Testis (tissue), 3 donors: ENCODE results near the gene ADGRA1. TPM values are rescaled to one million over a fixed set of nuclear protein-coding genes. Genes with fewer than 3 reads are reported as not detected.
"Not testable (repeated sequence)": the region's sequence is repeated elsewhere in the genome, so short reads cannot be mapped to it uniquely, and the experiment has no call there.

Experiments used
- DNase-seq: peaks from one replicate; pipeline ENCODE4 v3.0.0-alpha.2; 2019
- H3K27ac ChIP-seq, 2 donors: fragments of 200-600 bp; sonication (generic); one replicate each; pipeline ENCODE4 v1.5.1; 2019
- H3K27me3 ChIP-seq: fragments of 200-600 bp; sonication (generic); one replicate; pipeline ENCODE4 v1.5.1; 2019
- H3K36me3 ChIP-seq: fragments of 200-600 bp; sonication (generic); one replicate; pipeline ENCODE4 v1.5.1; 2017; ENCODE audit warnings: low read depth; ENCODE audit errors: missing control alignments
- H3K4me1 ChIP-seq: fragments of 200-600 bp; sonication (generic); one replicate; pipeline ENCODE4 v1.5.1; 2019
- H3K4me3 ChIP-seq, 2 donors: fragments of 200-600 bp; sonication (generic); one replicate each; pipeline ENCODE4 v1.5.1; 2017 to 2019
- H3K9me3 ChIP-seq: fragments of 200-600 bp; sonication (generic); one replicate; pipeline ENCODE4 v1.5.1; 2017
- POLR2A ChIP-seq: fragments of 450-650 bp; IDR thresholded peaks from one replicate; pipeline ENCODE4 v1.6.1; 2017; ENCODE audit warnings: antibody characterized with exemption, mild to moderate bottlenecking, moderate library complexity
- WGBS, 2 donors: methylation state at CpG; one replicate each; pipeline ENCODE4 v1.1.5; 2018; 5-methylcytosine and 5-hydroxymethylcytosine counted together
- intact Hi-C: fragments of 100-400 bp; cut with DNase I; formaldehyde crosslinking; loops from one replicate; pipeline ENCODE4 v1.15.1; 2023; ENCODE audit warnings: low total_unique reads
- polyA plus RNA-seq: library from polyadenylated mRNA; stranded (reverse); fragments of 350-450 nt; fragmentation: Illumina TruSeq; extraction: RNeasy Lipid Tissue Mini Kit (QIAGEN cat#74804); gene quantifications from one replicate; pipeline ENCODE4 v1.2.3, GENCODE V29; 2014; ENCODE audit warnings: low read depth, low replicate concordance; ENCODE audit not compliant: insufficient read depth
- total RNA-seq, 2 donors: library from RNA; depleted of rRNA; stranded (reverse); fragments of >200 nt; gene quantifications; one replicate each; pipeline ENCODE4 v1.2.3, GENCODE V29; 2016
- TF ChIP-seq, protein P1 (sequence below), 3 experiments: fragments of 450-650 bp in 2 of 3; fragments of 200-600 bp in 1 of 3; sonication (generic) in 1 of 3; IDR thresholded peaks; one replicate each; pipeline ENCODE4 v1.5.1; 2016 to 2019; ENCODE audit warnings: antibody characterized with exemption in 3 of 3, mild to moderate bottlenecking in 2 of 3, moderate library complexity in 1 of 3

ADGRA1 gene
- total and polyA plus RNA-seq, 3 donors from 2014 or later = 0.95 to 1.4 (median 1.1) TPM

DNA sequence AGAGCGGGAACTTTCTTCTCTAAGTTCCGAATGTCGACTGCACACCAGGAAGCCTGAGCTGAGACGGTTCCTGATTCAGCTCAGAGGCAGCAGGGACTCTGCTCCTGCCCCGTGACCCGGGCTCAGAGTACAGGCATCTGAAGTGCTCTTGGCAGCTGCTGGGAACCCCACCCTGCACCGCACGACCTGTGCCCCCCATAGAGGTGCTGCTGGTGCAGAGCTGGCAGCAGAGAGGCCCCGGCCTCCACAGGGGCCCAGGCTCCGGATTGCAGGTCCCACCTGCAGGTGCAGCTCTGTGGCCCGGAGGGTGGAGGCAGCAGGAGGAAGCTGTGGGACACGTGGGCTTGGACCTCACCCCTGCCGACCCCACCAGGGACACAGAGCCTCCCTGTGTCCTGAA is 39.5 kb upstream of the ADGRA1 start:
- Histone ChIP-seq H3K4me3 (no peak overlapping the region), H3K27me3 (no peaks in the 10 kb centered on the region), H3K9me3 (no peaks in the 10 kb centered on the region), H3K4me1 (no peaks in the 10 kb centered on the region), H3K27ac (no peak overlapping the region), H3K36me3 (no peaks in the 10 kb centered on the region)
- no peak for DNase-seq
- 82 to 83% methylated on average over 3 to 12 of the region's 13 CpGs for WGBS, 2 donors
- TF ChIP-seq, protein P1, sequence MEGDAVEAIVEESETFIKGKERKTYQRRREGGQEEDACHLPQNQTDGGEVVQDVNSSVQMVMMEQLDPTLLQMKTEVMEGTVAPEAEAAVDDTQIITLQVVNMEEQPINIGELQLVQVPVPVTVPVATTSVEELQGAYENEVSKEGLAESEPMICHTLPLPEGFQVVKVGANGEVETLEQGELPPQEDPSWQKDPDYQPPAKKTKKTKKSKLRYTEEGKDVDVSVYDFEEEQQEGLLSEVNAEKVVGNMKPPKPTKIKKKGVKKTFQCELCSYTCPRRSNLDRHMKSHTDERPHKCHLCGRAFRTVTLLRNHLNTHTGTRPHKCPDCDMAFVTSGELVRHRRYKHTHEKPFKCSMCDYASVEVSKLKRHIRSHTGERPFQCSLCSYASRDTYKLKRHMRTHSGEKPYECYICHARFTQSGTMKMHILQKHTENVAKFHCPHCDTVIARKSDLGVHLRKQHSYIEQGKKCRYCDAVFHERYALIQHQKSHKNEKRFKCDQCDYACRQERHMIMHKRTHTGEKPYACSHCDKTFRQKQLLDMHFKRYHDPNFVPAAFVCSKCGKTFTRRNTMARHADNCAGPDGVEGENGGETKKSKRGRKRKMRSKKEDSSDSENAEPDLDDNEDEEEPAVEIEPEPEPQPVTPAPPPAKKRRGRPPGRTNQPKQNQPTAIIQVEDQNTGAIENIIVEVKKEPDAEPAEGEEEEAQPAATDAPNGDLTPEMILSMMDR (IDR thresholded peaks at IDR 0.05) = no peak
- TF ChIP-seq POLR2A = no peak
- intact Hi-C loops = no loop called here

DNA sequence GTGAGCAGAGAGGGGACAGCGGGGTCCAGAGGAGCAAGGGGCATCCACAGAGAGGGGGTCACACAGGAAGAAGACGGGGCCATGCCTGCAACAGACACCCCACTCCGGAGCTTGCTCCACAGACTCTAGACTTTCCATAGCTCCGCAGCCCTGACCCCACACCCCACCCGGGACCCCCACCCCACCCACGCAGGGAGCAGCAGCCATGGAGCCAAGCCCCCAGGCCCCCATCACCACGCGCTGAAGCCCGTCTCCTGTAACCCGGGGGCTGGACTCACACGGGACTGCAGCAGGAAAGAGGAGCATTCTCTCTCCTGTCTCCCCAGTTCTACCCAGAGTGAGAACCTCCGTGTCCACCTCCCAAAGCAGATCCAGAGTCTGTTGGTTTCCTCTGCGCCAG is 38.8 kb upstream of the ADGRA1 start:
- H3K36me3 ChIP-seq = no peaks in the 10 kb centered on the region
- H3K9me3 ChIP-seq = no peaks in the 10 kb centered on the region
- TF ChIP-seq POLR2A = no peak
- TF ChIP-seq, protein P1 (IDR thresholded peaks at IDR 0.05) = no peak
- H3K27ac ChIP-seq = no peak overlapping the region
- no peaks in the 10 kb centered on the region for H3K27me3 ChIP-seq
- 88 to 89% methylated on average over 12 to 13 of the region's 13 CpGs for WGBS, 2 donors
- no peaks in the 10 kb centered on the region for H3K4me1 ChIP-seq
- no peak overlapping the region for H3K4me3 ChIP-seq
- intact Hi-C loops = no loop called here
- DNase-seq = no peak

DNA sequence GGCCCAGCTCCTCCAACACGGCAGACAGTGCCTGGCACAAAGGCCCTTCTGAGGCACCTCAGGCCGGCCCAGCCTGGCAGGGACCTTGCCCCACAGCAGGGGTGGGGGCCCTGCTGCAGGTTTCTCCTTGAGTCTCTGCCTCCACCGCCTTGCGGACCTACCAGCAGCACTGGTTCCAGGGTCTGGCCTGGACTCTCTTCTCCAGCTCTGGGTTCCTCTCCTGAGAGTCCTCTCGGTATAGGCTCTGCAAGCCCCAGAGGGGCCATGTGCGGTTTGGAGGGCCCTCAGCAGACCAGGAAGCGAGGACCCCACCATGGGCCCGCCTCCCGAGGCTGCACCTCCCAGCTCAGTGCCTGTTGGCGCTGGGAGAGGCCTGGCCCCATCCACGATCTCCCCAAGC is 38.1 kb upstream of the ADGRA1 start:
- no peaks in the 10 kb centered on the region for H3K9me3 ChIP-seq
- DNase-seq = no peak
- no peak overlapping the region for H3K27ac ChIP-seq
- TF ChIP-seq, protein P1 (IDR thresholded peaks at IDR 0.05) = no peak
- no peak for TF ChIP-seq POLR2A
- no peaks in the 10 kb centered on the region for H3K27me3 ChIP-seq
- intact Hi-C loops = no loop called here
- H3K36me3 ChIP-seq = no peaks in the 10 kb centered on the region
- 90 to 96% methylated on average over 7 to 11 of the region's 11 CpGs for WGBS, 2 donors
- no peak overlapping the region for H3K4me3 ChIP-seq
- H3K4me1 ChIP-seq = no peaks in the 10 kb centered on the region

DNA sequence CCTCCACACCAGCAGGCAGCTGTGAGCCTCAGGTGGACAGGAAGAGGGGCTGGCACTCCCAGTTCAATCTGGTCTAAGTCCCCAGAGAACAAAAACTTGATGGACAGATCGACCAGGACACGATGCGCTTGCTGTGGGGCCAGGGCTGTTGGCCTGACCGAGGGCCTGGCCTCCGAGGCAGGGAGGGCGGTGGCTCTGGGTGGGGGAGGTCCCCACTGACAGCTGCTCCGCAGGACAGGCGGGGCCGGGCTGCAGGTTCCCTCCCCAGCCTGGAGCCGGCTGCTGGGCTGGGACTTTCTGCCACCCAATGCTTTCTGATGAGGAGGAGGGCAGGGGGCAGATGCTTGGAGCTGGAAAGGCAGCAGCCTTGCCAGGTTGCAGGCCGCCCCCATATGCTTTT is 37.4 kb upstream of the ADGRA1 start:
- Histone ChIP-seq H3K4me3 (no peak overlapping the region), H3K36me3 (no peaks in the 10 kb centered on the region), H3K9me3 (no peaks in the 10 kb centered on the region), H3K27ac (no peak overlapping the region), H3K27me3 (no peaks in the 10 kb centered on the region), H3K4me1 (no peaks in the 10 kb centered on the region)
- DNase-seq = no peak
- 72% methylated on average over 11 of the region's 11 CpGs; no CpG with 5 or more reads in 1 of the 2 donors for WGBS, 2 donors
- intact Hi-C loops = no loop called here
- TF ChIP-seq, protein P1 (IDR thresholded peaks at IDR 0.05) = no peak
- no peak for TF ChIP-seq POLR2A

DNA sequence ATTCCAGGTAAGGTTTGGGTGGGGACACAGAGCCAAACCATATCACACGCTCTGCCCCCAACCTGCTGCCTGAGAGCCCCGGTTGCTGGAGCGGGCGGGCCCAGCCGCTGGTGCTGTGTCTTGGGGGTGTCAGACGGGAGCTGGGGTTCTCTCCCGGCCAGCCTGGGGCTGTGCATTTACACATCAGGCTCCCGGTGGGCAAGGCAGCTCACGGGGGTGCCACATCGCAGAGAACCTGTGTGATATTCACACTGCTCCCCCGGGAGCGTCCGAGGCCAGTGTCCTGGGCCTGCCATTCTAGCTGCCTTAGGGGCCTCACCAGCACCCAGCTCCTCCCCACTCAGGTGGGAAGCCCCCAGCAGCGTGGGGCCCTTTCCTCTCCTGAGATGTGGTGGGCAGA is 35.6 kb upstream of the ADGRA1 start:
- 87 to 92% methylated on average over 5 to 14 of the region's 14 CpGs for WGBS, 2 donors
- intact Hi-C loops = no loop called here

DNA sequence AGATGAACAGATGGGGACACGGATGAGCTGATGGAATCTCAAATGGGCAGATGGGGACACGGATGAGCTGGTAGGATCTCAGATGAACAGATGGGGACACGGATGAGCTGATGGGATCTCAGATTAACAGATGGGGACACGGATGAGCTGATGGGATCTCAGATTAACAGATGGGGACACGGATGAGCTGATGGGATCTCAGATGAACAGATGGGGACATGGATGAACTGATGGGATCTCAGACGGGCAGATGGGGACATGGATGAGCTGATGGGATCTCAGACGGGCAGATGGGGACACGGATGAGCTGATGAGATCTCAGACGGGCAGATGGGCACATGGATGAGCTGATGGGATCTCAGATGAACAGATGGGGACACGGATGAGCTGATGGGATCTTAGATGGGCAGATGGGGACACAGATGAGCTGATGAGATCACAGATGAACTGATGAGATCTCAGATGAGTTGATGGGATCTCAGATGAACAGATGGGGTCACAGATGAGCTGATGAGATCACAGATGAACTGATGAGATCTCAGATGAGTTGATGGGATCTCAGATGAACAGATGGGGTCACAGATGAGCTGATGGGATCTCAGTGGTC is 34.1 kb upstream of the ADGRA1 start:
- 89 to 92% methylated on average over 10 of the region's 10 CpGs for WGBS, 2 donors
- H3K27me3 ChIP-seq, H3K4me3 ChIP-seq, H3K36me3 ChIP-seq, H3K4me1 ChIP-seq, intact Hi-C loops, DNase-seq, H3K9me3 ChIP-seq, H3K27ac ChIP-seq: not testable (repeated sequence)

More for the DNA sequence above, 35.6 kb upstream of the ADGRA1 start:
- no peak for TF ChIP-seq POLR2A
- TF ChIP-seq, protein P1 (IDR thresholded peaks at IDR 0.05) = no peak
- H3K27ac ChIP-seq = no peak overlapping the region
- H3K36me3 ChIP-seq = no peaks in the 10 kb centered on the region
- no peaks in the 10 kb centered on the region for H3K4me1 ChIP-seq
- no peak for DNase-seq
- H3K9me3 ChIP-seq = no peaks in the 10 kb centered on the region
- no peak overlapping the region for H3K4me3 ChIP-seq
- no peaks in the 10 kb centered on the region for H3K27me3 ChIP-seq
